Gastrocnemius medialis (tissue), 4 donors: Measurements from ENCODE around the gene DSCAML1. TPM values are rescaled to one million over a fixed set of nuclear protein-coding genes. Genes with fewer than 3 reads are reported as not detected.
A peak's percentile ranks its signal among the peaks of the same experiment; 100 is the strongest.

Source experiments
- ATAC-seq, 2 donors: fragments of 150-250 bp; one replicate each; pipeline ENCODE4 v1.9.1; 2016
- DNase-seq, 2 donors: peaks; one replicate each; pipeline ENCODE4 v3.0.0-alpha.2; 2019
- H3K27ac ChIP-seq, 4 donors: fragments of 200-600 bp; sonication (generic); 1 replicate in 1 of 4; 2 replicates in 3 of 4; pipeline ENCODE4 v1.5.1; 2016 to 2018; ENCODE audit warnings: mild to moderate bottlenecking in 2 of 4, moderate library complexity in 1 of 4
- H3K27me3 ChIP-seq, 3 donors: fragments of 200-600 bp; sonication (generic) in 2 of 3; 1 replicate in 1 of 3; 2 replicates in 2 of 3; pipeline versions ENCODE4 v1.5.1 to v1.6.0; 2016 to 2019; ENCODE audit warnings: mild to moderate bottlenecking in 1 of 3, moderate library complexity in 1 of 3
- H3K36me3 ChIP-seq, 2 donors: fragments of 200-600 bp; sonication (generic) in 1 of 2; one replicate each; pipeline ENCODE4 v1.5.1; 2017 to 2018
- H3K4me1 ChIP-seq, 2 donors: fragments of 200-600 bp; sonication (generic) in 1 of 2; one replicate each; pipeline ENCODE4 v1.5.1; 2016 to 2017; ENCODE audit warnings: mild to moderate bottlenecking in 2 of 2
- H3K4me3 ChIP-seq, 4 donors: fragments of 200-600 bp; sonication (generic) in 3 of 4; 1 replicate in 1 of 4; 2 replicates in 3 of 4; pipeline ENCODE4 v1.5.1; 2016 to 2019; ENCODE audit warnings: mild to moderate bottlenecking in 2 of 4
- H3K9me3 ChIP-seq, 3 donors: fragments of 200-600 bp; sonication (generic) in 2 of 3; 1 replicate in 1 of 3; 2 replicates in 2 of 3; pipeline ENCODE4 v1.5.1; 2016 to 2019
- CTCF ChIP-seq, 5 experiments: fragments of 450-650 bp in 3 of 5; fragments of 200-600 bp in 2 of 5; sonication (generic) in 2 of 5; IDR thresholded peaks in 4 of 5; conservative IDR thresholded peaks in 1 of 5; 1 replicate in 4 of 5; 2 replicates in 1 of 5; pipeline ENCODE4 v1.5.1; 2016 to 2019; ENCODE audit warnings: antibody characterized with exemption in 5 of 5, mild to moderate bottlenecking in 3 of 5, moderate library complexity in 3 of 5
- POLR2A ChIP-seq, 2 donors: fragments of 450-650 bp; IDR thresholded peaks; one replicate each; pipeline ENCODE4 v1.6.1; 2017; ENCODE audit warnings: antibody characterized with exemption in 2 of 2, mild to moderate bottlenecking in 2 of 2, moderate library complexity in 2 of 2
- in situ Hi-C, 4 donors: fragments of 200-750 bp; cut with MboI; loops; one replicate each; pipeline versions ENCODE4 v1.15.0 to v1.8.0; 2017; ENCODE audit warnings: low sequenced_read_pairs in 4 of 4
- intact Hi-C: fragments of 100-400 bp; cut with DNase I; formaldehyde crosslinking; loops from one replicate; pipeline ENCODE4 v1.15.1; 2023; ENCODE audit warnings: low total_unique reads
- total RNA-seq, 4 donors: library from RNA; depleted of rRNA; stranded (reverse); fragments of >200 nt; gene quantifications; one replicate each; pipeline versions ENCODE4 v1.1.0 to v1.2.3, GENCODE V29; 2016

Gene DSCAML1
- total RNA-seq, 4 donors from 2014 or later, result 0.05 to 0.15 (median 0.07) TPM

GRCh38 chr11:117835576-117835975, 38.6 kb upstream of the DSCAML1 start:
- in situ Hi-C loops (no loop called here), intact Hi-C loops (no loop called here)
- TF ChIP-seq POLR2A (IDR thresholded peaks at IDR 0.05) (no peak), CTCF (IDR thresholded peaks at IDR 0.05 in 4 of 5, conservative IDR thresholded peaks at IDR 0.05 in 1 of 5) (no peak)
- H3K27me3 ChIP-seq, result no peaks in the 10 kb centered on the region
- ATAC-seq (no peak), DNase-seq (no peak)
- H3K4me3 ChIP-seq, result no peak overlapping the region
- H3K36me3 ChIP-seq, result no peaks in the 10 kb centered on the region
- H3K27ac ChIP-seq, result no peak overlapping the region
- peaks cover 8 to 21% of the 10 kb centered on the region in 2 donors for H3K4me1 ChIP-seq
- H3K9me3 ChIP-seq, result no peaks in the 10 kb centered on the region

- H3K27ac ChIP-seq, result no peak overlapping the region
- intact Hi-C loops (no loop called here), in situ Hi-C loops (no loop called here)
- H3K27me3 ChIP-seq, result no peaks in the 10 kb centered on the region
- H3K36me3 ChIP-seq, result no peaks in the 10 kb centered on the region
- no peaks in the 10 kb centered on the region for H3K9me3 ChIP-seq
- no peak overlapping the region for H3K4me3 ChIP-seq
- TF ChIP-seq POLR2A (IDR thresholded peaks at IDR 0.05), result no peak
- no peak for DNase-seq
- peaks cover 8 to 21% of the 10 kb centered on the region in 2 donors for H3K4me1 ChIP-seq
- ATAC-seq, result no peak
These were observed 37.9 kb upstream of the DSCAML1 start for GRCh38 chr11:117834838-117835443.

GRCh38 chr11:117834068-117834810, 37.2 kb upstream of the DSCAML1 start:
- intact Hi-C loops, result no loop called here
- DNase-seq (peak in 1 of 2 donors; percentile 70), ATAC-seq (peak; percentile 72 to 76)
- no peaks in the 10 kb centered on the region for H3K27me3 ChIP-seq
- H3K4me3 ChIP-seq, result no peak overlapping the region
- TF ChIP-seq CTCF (IDR thresholded peaks at IDR 0.05 in 4 of 5, conservative IDR thresholded peaks at IDR 0.05 in 1 of 5) (no peak), POLR2A (IDR thresholded peaks at IDR 0.05) (no peak)
- H3K4me1 ChIP-seq, result peaks cover 8 to 21% of the 10 kb centered on the region in 2 donors
- H3K36me3 ChIP-seq, result no peaks in the 10 kb centered on the region
- H3K9me3 ChIP-seq, result no peaks in the 10 kb centered on the region
- H3K27ac ChIP-seq, result peak overlapping the region; percentile 48 to 84 (median 72)
- in situ Hi-C loops, result no loop called here

GRCh38 chr11:117833401-117833891, 36.4 kb upstream of the DSCAML1 start:
- H3K9me3 ChIP-seq, result no peaks in the 10 kb centered on the region
- TF ChIP-seq POLR2A (IDR thresholded peaks at IDR 0.05), result no peak
- no peak for TF ChIP-seq CTCF (IDR thresholded peaks at IDR 0.05 in 4 of 5, conservative IDR thresholded peaks at IDR 0.05 in 1 of 5)
- peak overlapping the region; percentile 48 to 84 (median 72) for H3K27ac ChIP-seq
- DNase-seq (peak; percentile 89 to 96), ATAC-seq (peak; percentile 89 to 91)
- in situ Hi-C loops, result no loop called here
- intact Hi-C loops, result no loop called here
- no peaks in the 10 kb centered on the region for H3K27me3 ChIP-seq
- H3K36me3 ChIP-seq, result no peaks in the 10 kb centered on the region
- H3K4me1 ChIP-seq, result peaks cover 8 to 21% of the 10 kb centered on the region in 2 donors
- H3K4me3 ChIP-seq, result no peak overlapping the region

GRCh38 chr11:117832511-117832910, 35.5 kb upstream of the DSCAML1 start:
- Histone ChIP-seq H3K27me3 (no peaks in the 10 kb centered on the region), H3K36me3 (no peaks in the 10 kb centered on the region), H3K4me1 (peaks cover 8 to 21% of the 10 kb centered on the region in 2 donors), H3K27ac (peak overlapping the region in 2 of 4 donors; percentile 42 to 84), H3K4me3 (no peak overlapping the region), H3K9me3 (no peaks in the 10 kb centered on the region)
- intact Hi-C loops (no loop called here), in situ Hi-C loops (no loop called here)
- DNase-seq (no peak), ATAC-seq (no peak)
- no peak for TF ChIP-seq CTCF (IDR thresholded peaks at IDR 0.05 in 4 of 5, conservative IDR thresholded peaks at IDR 0.05 in 1 of 5)
- TF ChIP-seq POLR2A (IDR thresholded peaks at IDR 0.05), result no peak
